ENCODE data around the gene CACNA1C. TPM values are rescaled to one million over a fixed set of nuclear protein-coding genes. Genes with fewer than 3 reads are reported as not detected.

CACNA1C gene
- total RNA-seq, result 1 to 10 TPM in 3 of 4 donors, under 1 TPM in 1; 0.38 to 2.4 (median 1.4) TPM

DNA sequence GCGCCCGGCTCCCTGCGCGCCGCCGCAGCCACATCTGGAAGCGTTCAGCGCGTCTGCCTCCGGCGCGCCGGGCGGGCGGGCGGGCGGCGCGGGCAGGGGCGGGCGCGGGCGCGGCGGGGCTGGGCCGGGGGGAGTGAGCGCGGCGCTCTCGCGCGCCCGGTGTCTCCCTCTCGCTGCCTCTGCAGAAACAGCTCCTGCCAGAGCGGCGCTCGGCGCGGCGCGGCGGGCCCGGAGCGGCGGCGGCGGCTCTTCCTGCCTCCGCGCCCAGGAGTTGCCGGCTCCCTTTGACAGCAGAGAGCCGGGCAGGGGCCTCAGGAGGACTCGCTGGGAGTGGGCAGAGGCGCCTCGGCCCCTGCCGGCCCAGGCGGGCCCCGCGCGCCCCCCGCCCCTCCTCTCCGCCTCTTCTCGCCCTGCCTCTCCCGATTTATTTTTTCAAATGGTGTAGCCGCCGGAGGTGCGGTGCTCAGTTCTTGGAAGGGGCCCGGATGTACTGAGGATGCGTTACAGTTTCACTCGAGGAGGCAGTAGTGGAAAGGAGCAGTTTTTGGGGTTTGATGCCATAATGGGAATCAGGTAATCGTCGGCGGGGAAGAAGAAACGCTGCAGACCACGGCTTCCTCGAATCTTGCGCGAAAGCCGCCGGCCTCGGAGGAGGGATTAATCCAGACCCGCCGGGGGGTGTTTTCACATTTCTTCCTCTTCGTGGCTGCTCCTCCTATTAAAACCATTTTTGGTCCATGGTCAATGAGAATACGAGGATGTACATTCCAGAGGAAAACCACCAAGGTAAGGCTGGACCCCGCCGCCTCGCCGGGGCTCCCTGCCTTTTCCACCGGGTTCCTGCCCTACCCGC, at the start of gene CACNA1C:
Gene CACNA1C (plus strand): TSS at position 162 of the 853 bp plus-strand sequence. CDS start 576 bp downstream, at position 738.
- peak in 1 of 2 donors; percentile 86 for DNase-seq (ENCODE audit: low spot score in 2 of 2)
- no peak for TF ChIP-seq POLR2A (IDR thresholded peaks at IDR 0.05)
- intact Hi-C loops (cut with DNase I; ENCODE audit: low total_unique reads), result no loop called here
- 0 to 1% methylated on average over 32 to 36 of the region's 90 CpGs for WGBS, 2 donors
- peak within 1 kb of the TSS; percentile 46 for H3K4me3 ChIP-seq (ENCODE audit: low read depth, poor library complexity, severe bottlenecking)

GRCh38 chr12:2003676-2004112, 49.1 kb upstream of the CACNA1C start:
- WGBS, 2 donors, result 0% methylated on average over 13 of the region's 13 CpGs
- DNase-seq (ENCODE audit: low spot score in 2 of 2), result no peak
- TF ChIP-seq, protein P1, sequence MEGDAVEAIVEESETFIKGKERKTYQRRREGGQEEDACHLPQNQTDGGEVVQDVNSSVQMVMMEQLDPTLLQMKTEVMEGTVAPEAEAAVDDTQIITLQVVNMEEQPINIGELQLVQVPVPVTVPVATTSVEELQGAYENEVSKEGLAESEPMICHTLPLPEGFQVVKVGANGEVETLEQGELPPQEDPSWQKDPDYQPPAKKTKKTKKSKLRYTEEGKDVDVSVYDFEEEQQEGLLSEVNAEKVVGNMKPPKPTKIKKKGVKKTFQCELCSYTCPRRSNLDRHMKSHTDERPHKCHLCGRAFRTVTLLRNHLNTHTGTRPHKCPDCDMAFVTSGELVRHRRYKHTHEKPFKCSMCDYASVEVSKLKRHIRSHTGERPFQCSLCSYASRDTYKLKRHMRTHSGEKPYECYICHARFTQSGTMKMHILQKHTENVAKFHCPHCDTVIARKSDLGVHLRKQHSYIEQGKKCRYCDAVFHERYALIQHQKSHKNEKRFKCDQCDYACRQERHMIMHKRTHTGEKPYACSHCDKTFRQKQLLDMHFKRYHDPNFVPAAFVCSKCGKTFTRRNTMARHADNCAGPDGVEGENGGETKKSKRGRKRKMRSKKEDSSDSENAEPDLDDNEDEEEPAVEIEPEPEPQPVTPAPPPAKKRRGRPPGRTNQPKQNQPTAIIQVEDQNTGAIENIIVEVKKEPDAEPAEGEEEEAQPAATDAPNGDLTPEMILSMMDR (IDR thresholded peaks at IDR 0.05), result no peak
- no peak for TF ChIP-seq POLR2A (IDR thresholded peaks at IDR 0.05)
- intact Hi-C loops (cut with DNase I; ENCODE audit: low total_unique reads), result no loop called here
- H3K4me3 ChIP-seq (ENCODE audit: low read depth, poor library complexity, severe bottlenecking), result peak overlapping the region; percentile 99

GRCh38 chr12:2004113-2004929, 48.5 kb upstream of the CACNA1C start, which contains the start of gene DCP1B:
DCP1B (minus strand) TSS chr12:2004457; CDS start chr12:2004431, 26 bp downstream.
- intact Hi-C loops (cut with DNase I; ENCODE audit: low total_unique reads), result no loop called here
- WGBS, 2 donors, result 3 to 4% methylated on average over 38 to 54 of the region's 55 CpGs
- peak within 1 kb of the TSS; percentile 99 for H3K4me3 ChIP-seq (ENCODE audit: low read depth, poor library complexity, severe bottlenecking)
- no peak for TF ChIP-seq POLR2A (IDR thresholded peaks at IDR 0.05)
- TF ChIP-seq, protein P1 (IDR thresholded peaks at IDR 0.05), result peak in 1 of 3 donors; percentile 9
- peak; percentile 95 to 99 for DNase-seq (ENCODE audit: low spot score in 2 of 2)

DNA sequence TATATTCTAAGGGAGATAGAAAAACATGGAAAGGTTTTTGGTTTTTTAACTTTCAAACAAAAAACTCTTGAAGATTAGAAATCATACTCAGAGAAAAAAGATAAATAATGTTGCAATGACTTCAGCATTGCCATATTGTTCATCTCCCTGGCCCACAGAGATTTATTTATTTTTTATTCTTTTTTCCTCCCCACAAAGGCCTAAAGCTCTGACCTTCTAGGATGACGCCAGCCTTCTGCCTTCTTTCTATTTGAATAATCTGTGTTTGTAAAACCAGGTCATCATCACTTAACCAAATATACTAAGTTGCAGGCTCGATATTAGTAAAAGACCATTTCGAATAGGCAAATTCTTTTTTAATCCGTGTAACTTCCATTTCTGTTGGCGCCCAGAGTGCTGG, 44.1 kb upstream of the CACNA1C start:
- intact Hi-C loops (cut with DNase I; ENCODE audit: low total_unique reads), result no loop called here

GRCh38 chr12:2009623-2010022, 43.2 kb upstream of the CACNA1C start:
- TF ChIP-seq, protein P1 (IDR thresholded peaks at IDR 0.05), result no peak
- no peak for TF ChIP-seq POLR2A (IDR thresholded peaks at IDR 0.05)
- no peak overlapping the region for H3K4me3 ChIP-seq (ENCODE audit: low read depth, poor library complexity, severe bottlenecking)
- intact Hi-C loops (cut with DNase I; ENCODE audit: low total_unique reads), result no loop called here
- no peak for DNase-seq (ENCODE audit: low spot score in 2 of 2)
- WGBS, 2 donors, result 19 to 53% methylated on average over 1 of the region's 1 CpG

More for the DNA sequence above, 44.1 kb upstream of the CACNA1C start:
- no peak for DNase-seq (ENCODE audit: low spot score in 2 of 2)
- no peak overlapping the region for H3K4me3 ChIP-seq (ENCODE audit: low read depth, poor library complexity, severe bottlenecking)
- no peak for TF ChIP-seq POLR2A (IDR thresholded peaks at IDR 0.05)
- WGBS, 2 donors, result 82 to 93% methylated on average over 5 of the region's 5 CpGs

DNA sequence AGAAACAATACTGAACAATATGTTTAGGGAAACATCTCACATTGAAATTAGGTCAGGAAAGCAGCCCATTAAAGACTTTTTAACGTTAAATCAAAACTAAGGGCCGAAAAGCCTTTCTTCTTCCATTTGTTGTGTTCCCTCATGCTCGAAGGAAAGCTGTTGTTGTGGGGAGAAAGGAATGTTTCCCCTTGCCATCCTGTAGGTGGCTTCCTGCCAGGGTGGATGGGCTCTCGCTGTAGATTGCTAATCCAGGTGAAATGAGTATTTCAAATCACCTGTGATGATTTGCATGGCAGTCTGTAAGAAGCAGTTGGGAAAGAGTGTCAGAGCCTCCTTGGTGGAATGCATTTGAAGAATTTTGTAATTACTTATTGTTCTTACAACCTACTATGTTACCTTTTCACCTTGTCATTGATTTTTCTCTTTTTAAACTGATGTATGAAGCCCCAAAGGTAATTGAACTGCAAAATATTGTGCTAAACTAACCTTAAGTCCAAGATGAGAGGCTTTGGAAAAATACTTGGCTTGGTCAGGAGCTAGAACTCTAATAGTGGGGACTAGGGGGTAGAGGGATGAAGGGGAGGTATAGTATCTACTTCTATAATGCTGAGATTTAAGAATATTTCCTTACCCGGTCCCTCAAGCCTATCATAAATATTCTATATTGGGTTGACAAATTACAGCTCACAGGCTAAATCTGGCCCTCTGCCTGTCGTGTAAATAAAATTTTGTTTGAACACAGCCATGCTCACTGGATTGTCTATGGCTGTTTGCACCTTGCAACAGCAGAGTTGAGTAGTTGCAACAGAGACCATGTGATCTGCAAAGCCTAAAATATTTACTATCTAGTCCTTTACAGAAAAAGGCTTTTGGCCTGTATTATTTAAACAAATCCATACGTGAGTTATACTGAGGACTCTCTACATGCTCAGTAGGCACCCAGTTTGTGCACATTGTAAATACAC, 40.9 kb upstream of the CACNA1C start:
- intact Hi-C loops (cut with DNase I; ENCODE audit: low total_unique reads), result no loop called here
- TF ChIP-seq, protein P1 (IDR thresholded peaks at IDR 0.05), result no peak
- TF ChIP-seq POLR2A (IDR thresholded peaks at IDR 0.05), result no peak
- WGBS, 2 donors, result 83 to 85% methylated on average over 7 of the region's 7 CpGs
- no peak for DNase-seq (ENCODE audit: low spot score in 2 of 2)
- H3K4me3 ChIP-seq (ENCODE audit: low read depth, poor library complexity, severe bottlenecking), result no peak overlapping the region
